GM12878 (cell line): Measurements from ENCODE around the gene AP3M1. TPM values are rescaled to one million over a fixed set of nuclear protein-coding genes. Genes with fewer than 3 reads are reported as not detected.

ENCODE experiments used
- ATAC-seq: fragments of 200-7000 bp; cut with Tn5 transposase; 3 replicates; pipeline ENCODE4 v1.9.1; 2020; ENCODE audit warnings: mild to moderate bottlenecking, moderate library complexity
- BruUV-seq: library from RNA; stranded (reverse); fragments of 400-500 nt; replicated peaks from 2 replicates; lab custom pipeline; 2021; lab: Mats Ljungman, UMichigan
- CTCF ChIA-PET: fragments of 300-600 bp; sonication (Branson Sonifier 250); formaldehyde crosslinking; extraction: SDS; loops from one replicate; lab custom pipeline; 2021; ENCODE audit warnings: inconsistent platforms; lab: Yijun Ruan, JAX
- POLR2A ChIA-PET: fragments of 350-600 bp; formaldehyde crosslinking; extraction: SDS; loops from one replicate; lab custom pipeline; 2021; ENCODE audit warnings: inconsistent platforms; lab: Charles Lee
- RAD21 ChIA-PET: fragments of 300-600 bp; sonication (Branson Sonifier 250); formaldehyde crosslinking; loops from one replicate; lab custom pipeline; 2023; ENCODE audit warnings: antibody characterized with exemption; ENCODE audit not compliant: unreplicated experiment; lab: Charles Lee
- SMC1A ChIA-PET: fragments of 300-600 bp; sonication (Branson Sonifier 250); formaldehyde crosslinking; loops from one replicate; lab custom pipeline; 2023; ENCODE audit not compliant: unreplicated experiment, uncharacterized antibody; lab: Charles Lee
- DNase-seq: peaks from one replicate; pipeline ENCODE4 v3.0.0-alpha.2; 2011; ENCODE audit warnings: low read depth, low spot score
- FAIRE-seq: peaks from 3 replicates; lab custom pipeline; 2011; peaks lifted over from hg19 to GRCh38; lab: Jason Lieb, UNC
- H2AFZ ChIP-seq: 2 replicates; pipeline ENCODE4 v1.6.0; 2011; ENCODE audit warnings: low read depth, low read length, control low read depth; ENCODE audit not compliant: control insufficient read depth
- H3K27ac ChIP-seq: 2 replicates; pipeline ENCODE4 v1.5.1; 2011; ENCODE audit warnings: control low read depth; ENCODE audit not compliant: control insufficient read depth, insufficient read depth
- H3K27me3 ChIP-seq, 2 experiments: replicated peaks in 1 of 2; 2 replicates each; pipeline versions ENCODE4 v1.6.0 to v1.6.1; 2011; ENCODE audit warnings: low read length in 1 of 2; ENCODE audit not compliant: control insufficient read depth in 2 of 2, insufficient read depth in 2 of 2
- H3K36me3 ChIP-seq, 2 experiments: 2 replicates each; pipeline ENCODE4 v1.5.1; 2011; ENCODE audit warnings: low read length in 1 of 2; ENCODE audit not compliant: control insufficient read depth in 2 of 2, insufficient read depth in 2 of 2
- H3K4me1 ChIP-seq: 2 replicates; pipeline ENCODE4 v1.6.1; 2011; ENCODE audit warnings: mild to moderate bottlenecking, low read length, moderate library complexity, mixed read lengths; ENCODE audit not compliant: control insufficient read depth, insufficient read depth
- H3K4me2 ChIP-seq: 2 replicates; pipeline ENCODE4 v1.6.0; 2011; ENCODE audit warnings: control low read depth; ENCODE audit not compliant: control insufficient read depth, insufficient read depth
- H3K4me3 ChIP-seq: fragments of 200-600 bp; sonication (generic); 2 replicates; pipeline ENCODE4 v1.5.1; 2016
- H3K79me2 ChIP-seq: 2 replicates; pipeline ENCODE4 v1.6.0; 2011; ENCODE audit warnings: low read length; ENCODE audit not compliant: control insufficient read depth, insufficient read depth
- H3K9ac ChIP-seq: 2 replicates; pipeline ENCODE4 v1.8.0; 2011; ENCODE audit warnings: low read length, control low read depth, mixed read lengths; ENCODE audit not compliant: control insufficient read depth, insufficient read depth
- H3K9me3 ChIP-seq: replicated peaks from 3 replicates; pipeline ENCODE4 v1.5.1; 2011; ENCODE audit warnings: mild to moderate bottlenecking, low read length; ENCODE audit not compliant: control insufficient read depth, insufficient read depth
- H4K20me1 ChIP-seq: 2 replicates; pipeline ENCODE4 v1.6.0; 2011; ENCODE audit not compliant: control insufficient read depth, insufficient read depth
- BCLAF1 ChIP-seq: fragments of 450-650 bp; IDR thresholded peaks from 2 replicates; pipeline ENCODE4 v1.6.1; 2017; ENCODE audit warnings: antibody characterized with exemption, mild to moderate bottlenecking, moderate library complexity
- BMI1 ChIP-seq: fragments of 450-650 bp; IDR thresholded peaks from 2 replicates; pipeline ENCODE4 v1.6.1; 2016; ENCODE audit warnings: mild to moderate bottlenecking, moderate library complexity, borderline replicate concordance
- EED ChIP-seq: sonication (generic); IDR thresholded peaks from 2 replicates; pipeline ENCODE4 v1.6.1; 2016; ENCODE audit warnings: antibody characterized with exemption, low read depth
- FOS ChIP-seq: IDR thresholded peaks from 3 replicates; pipeline ENCODE4 v1.6.1; 2011; ENCODE audit warnings: borderline replicate concordance; ENCODE audit not compliant: insufficient read length; ENCODE audit errors: extremely low read depth
- IKZF2 ChIP-seq, 2 experiments: fragments of 450-650 bp; IDR thresholded peaks; 2 replicates each; pipeline ENCODE4 v1.6.1; 2017; ENCODE audit warnings: mild to moderate bottlenecking in 2 of 2, moderate library complexity in 2 of 2
- NFIC ChIP-seq: IDR thresholded peaks from 2 replicates; pipeline ENCODE4 v1.6.1; 2012; ENCODE audit warnings: low read depth, mild to moderate bottlenecking, inconsistent platforms, low read length, moderate library complexity
- RELA ChIP-seq: fragments of 450-650 bp; IDR thresholded peaks from 2 replicates; pipeline ENCODE4 v1.8.0; 2014; ENCODE audit warnings: borderline replicate concordance; ENCODE audit not compliant: partially characterized antibody
- TCF12 ChIP-seq: IDR thresholded peaks from 2 replicates; pipeline ENCODE4 v1.6.1; 2011; ENCODE audit warnings: low read depth, mild to moderate bottlenecking, low read length
- TCF7 ChIP-seq: IDR thresholded peaks from 2 replicates; pipeline ENCODE4 v1.6.1; 2014; ENCODE audit warnings: antibody characterized with exemption, borderline replicate concordance
- ZNF384 ChIP-seq: IDR thresholded peaks from 2 replicates; pipeline ENCODE4 v1.6.1; 2012; ENCODE audit warnings: low read depth, mild to moderate bottlenecking, low read length, improper control_type of control experiment, borderline replicate concordance
- WGBS: methylation state at CpG from one replicate; pipeline ENCODE4 v1.1.6; 2016; ENCODE audit warnings: low lambda C conversion rate; ENCODE audit not compliant: insufficient replicate concordance, insufficient coverage; ENCODE audit errors: missing lambda C conversion rate; 5-methylcytosine and 5-hydroxymethylcytosine counted together
- in situ Hi-C: fragments of 300-500 bp; cut with MboI; formaldehyde crosslinking; loops from 9 replicates; pipeline ENCODE4 v1.14.3; 2018; ENCODE audit warnings: mixed read lengths
- intact Hi-C: fragments of 100-400 bp; cut with micrococcal nuclease; formaldehyde crosslinking; loops from one replicate; pipeline ENCODE4 v1.14.2; 2022; ENCODE audit not compliant: unreplicated experiment
- polyA plus RNA-seq, 11 experiments: library from polyadenylated mRNA; depleted of rRNA in 4 of 11; unstranded in 6 of 11; stranded (reverse) in 5 of 11; fragments of >200 nt; fragmentation: Nextera tagmentation in 4 of 11; fragmentation: Illumina TruSeq in 1 of 11; extraction: Ambion mirVana in 4 of 11; extraction: Trizol in 1 of 11; gene quantifications; 1 replicate in 1 of 11; 2 replicates in 10 of 11; pipeline versions ENCODE4 v1.2.1 to v1.2.3, GENCODE V29; 2011 to 2016; ENCODE audit warnings: inconsistent platforms in 2 of 11, missing spikeins in 2 of 11, low read depth in 1 of 11
- total RNA-seq, 4 experiments: library from RNA; depleted of rRNA in 3 of 4; stranded (reverse); fragments of >200 nt in 3 of 4; fragmentation: Illumina TruSeq in 1 of 4; extraction: Trizol in 1 of 4; gene quantifications; 2 replicates each; pipeline versions ENCODE4 v1.2.1 to v1.2.3, GENCODE V29; 2013 to 2021
- TF ChIP-seq, protein P1 (sequence below): fragments of 150-350 bp; IDR thresholded peaks from 2 replicates; pipeline ENCODE4 v1.6.1; 2014; ENCODE audit warnings: mild to moderate bottlenecking, low read depth, low read length

The AP3M1 gene
- total and polyA plus RNA-seq, 10 of the 15 experiments (the other 5 are each of a cell fraction or from before 2014, with no cell fraction given), result 22.1 to 83.4 (median 47.7) TPM

DNA sequence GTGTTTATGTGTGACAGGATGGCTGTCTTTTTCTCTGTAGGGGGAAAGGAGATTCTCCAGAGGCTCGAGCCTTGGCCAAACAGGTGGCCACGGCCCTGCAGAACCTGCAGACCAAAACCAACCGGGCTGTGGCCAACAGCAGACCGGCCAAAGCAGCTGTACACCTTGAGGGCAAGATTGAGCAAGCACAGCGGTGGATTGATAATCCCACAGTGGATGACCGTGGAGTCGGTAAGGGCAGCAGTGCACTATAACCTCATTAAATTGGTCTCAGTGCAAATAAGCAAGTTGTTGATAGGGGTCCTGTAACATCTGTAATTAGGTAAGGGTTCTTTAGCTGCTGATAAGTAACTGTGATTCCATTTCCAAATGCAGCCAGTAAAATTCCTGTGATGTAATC lies 56.4 kb downstream of the AP3M1 start:
- H3K27me3 ChIP-seq, result no peaks in the 10 kb centered on the region
- TF ChIP-seq TCF12, result no peak
- no peak for TF ChIP-seq RELA
- no peak for TF ChIP-seq FOS
- TF ChIP-seq IKZF2 (IDR thresholded peaks at IDR 0.05), result no peak
- TF ChIP-seq NFIC, result no peak
- TF ChIP-seq, all 136 proteins: peak for 0
- ChIA-PET POLR2A (interaction anchor here (0.8 kb wide), 1 partner anchor 130 kb away, joined by 3 read pairs; no protein-coding TSS in a partner anchor), SMC1A (interaction anchor here (0.9 to 2.7 kb wide), 4 partner anchors 19 to 208 kb away, joined by 3 to 11 read pairs (median 4); no protein-coding TSS in a partner anchor), CTCF (interaction anchor here (0.5 to 3.2 kb wide), 10 partner anchors 8 to 215 kb away, joined by 3 to 17 read pairs (median 4); no protein-coding TSS in a partner anchor), RAD21 (interaction anchor here (2.5 kb wide), 1 partner anchor 13 kb away, joined by 13 read pairs; no protein-coding TSS in a partner anchor)
- H2AFZ ChIP-seq, result no peak overlapping the region
- no peak for DNase-seq
- ATAC-seq, result no peak
- WGBS, result 78% methylated on average over 7 of the region's 7 CpGs
- in situ Hi-C loops, result loop anchor here (25.0 kb wide), 1 partner anchor 207 kb away; no protein-coding TSS in a partner anchor
- no peaks in the 10 kb centered on the region for H3K9me3 ChIP-seq
- peaks cover 8% of the 10 kb centered on the region for H3K4me1 ChIP-seq
- H3K4me3 ChIP-seq, result no peak overlapping the region
- no peak overlapping the region for H3K4me2 ChIP-seq
- FAIRE-seq, result no peak
- no peak overlapping the region for H3K27ac ChIP-seq
- no peak overlapping the region for H3K9ac ChIP-seq
- H3K36me3 ChIP-seq, result peaks cover 0 to 14% of the 10 kb centered on the region in 2 experiments; a peak in 1 of 4 replicates
- no TSS peak for BruUV-seq
- no peaks in the 10 kb centered on the region for H4K20me1 ChIP-seq
- intact Hi-C loops, result no loop called here
- no peaks in the 10 kb centered on the region for H3K79me2 ChIP-seq

DNA sequence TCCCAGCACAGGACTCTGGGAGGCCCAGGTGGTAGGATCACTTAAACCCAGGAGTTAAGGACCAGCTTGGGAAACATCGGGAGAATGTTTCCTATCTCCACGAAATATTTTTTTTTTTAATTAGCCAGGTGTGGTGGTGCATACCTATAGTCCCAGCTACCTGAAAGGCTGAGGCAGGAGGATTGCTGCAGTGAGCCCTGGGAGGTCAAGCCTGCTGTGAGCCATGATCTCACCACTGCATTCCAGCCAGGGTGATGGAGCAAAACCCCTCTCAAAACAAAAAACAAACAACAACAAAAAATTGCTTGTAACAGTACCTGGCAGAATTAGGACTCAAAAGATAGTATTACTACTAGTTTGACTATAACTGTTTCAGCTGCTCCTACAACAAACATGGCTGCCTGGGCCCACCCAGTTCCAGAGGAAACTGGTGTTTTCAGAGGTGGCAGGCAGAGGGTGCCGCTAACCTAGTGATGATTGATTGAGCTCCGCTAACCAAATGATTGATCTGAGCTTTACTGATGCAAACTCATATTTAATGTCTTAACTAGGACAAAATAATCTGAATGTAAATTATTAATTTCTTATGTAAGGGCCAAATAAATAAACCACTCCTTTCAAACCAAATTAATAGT lies 57.0 kb downstream of the AP3M1 start:
- ChIA-PET RAD21 (no interaction called here), CTCF (interaction anchor here (0.5 to 2.1 kb wide), 8 partner anchors 9 to 214 kb away, joined by 3 to 8 read pairs (median 4); no protein-coding TSS in a partner anchor), SMC1A (interaction anchor here (0.9 to 1.5 kb wide), 3 partner anchors 13 to 153 kb away, joined by 3 to 6 read pairs (median 3); no protein-coding TSS in a partner anchor), POLR2A (interaction anchor here (0.8 kb wide), 1 partner anchor 130 kb away, joined by 3 read pairs; no protein-coding TSS in a partner anchor)
- no peak overlapping the region for H3K27ac ChIP-seq
- no peak for DNase-seq
- over 99% methylated on average over 4 of the region's 4 CpGs for WGBS
- no peak overlapping the region for H3K4me3 ChIP-seq
- H3K36me3 ChIP-seq, result peaks cover 0 to 14% of the 10 kb centered on the region in 2 experiments; a peak in 1 of 4 replicates
- no peak overlapping the region for H3K4me2 ChIP-seq
- H3K9me3 ChIP-seq, result no peaks in the 10 kb centered on the region
- no peak for TF ChIP-seq BMI1
- TF ChIP-seq, protein P1, sequence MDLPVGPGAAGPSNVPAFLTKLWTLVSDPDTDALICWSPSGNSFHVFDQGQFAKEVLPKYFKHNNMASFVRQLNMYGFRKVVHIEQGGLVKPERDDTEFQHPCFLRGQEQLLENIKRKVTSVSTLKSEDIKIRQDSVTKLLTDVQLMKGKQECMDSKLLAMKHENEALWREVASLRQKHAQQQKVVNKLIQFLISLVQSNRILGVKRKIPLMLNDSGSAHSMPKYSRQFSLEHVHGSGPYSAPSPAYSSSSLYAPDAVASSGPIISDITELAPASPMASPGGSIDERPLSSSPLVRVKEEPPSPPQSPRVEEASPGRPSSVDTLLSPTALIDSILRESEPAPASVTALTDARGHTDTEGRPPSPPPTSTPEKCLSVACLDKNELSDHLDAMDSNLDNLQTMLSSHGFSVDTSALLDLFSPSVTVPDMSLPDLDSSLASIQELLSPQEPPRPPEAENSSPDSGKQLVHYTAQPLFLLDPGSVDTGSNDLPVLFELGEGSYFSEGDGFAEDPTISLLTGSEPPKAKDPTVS, result no peak
- no peak for TF ChIP-seq BCLAF1
- no peak for TF ChIP-seq TCF12
- TF ChIP-seq EED, result no peak
- TF ChIP-seq TCF7, result no peak
- no peak for TF ChIP-seq ZNF384
- no peak overlapping the region for H2AFZ ChIP-seq
- peaks cover 8% of the 10 kb centered on the region for H3K4me1 ChIP-seq
- FAIRE-seq, result no peak
- intact Hi-C loops (no loop called here), in situ Hi-C loops (loop anchor here (25.0 kb wide), 1 partner anchor 206 kb away; no protein-coding TSS in a partner anchor)
- H4K20me1 ChIP-seq, result no peaks in the 10 kb centered on the region
- no TSS peak for BruUV-seq
- H3K9ac ChIP-seq, result no peak overlapping the region
- no peak for ATAC-seq
- no peaks in the 10 kb centered on the region for H3K27me3 ChIP-seq
- no peaks in the 10 kb centered on the region for H3K79me2 ChIP-seq
